T-helper 1 cell (primary cell): ENCODE results near the gene APEX1.
A peak's percentile ranks its signal among the peaks of the same experiment; 100 is the strongest.
"Not testable (repeated sequence)": the region's sequence is repeated elsewhere in the genome, so short reads cannot be mapped to it uniquely, and the experiment has no call there.

ENCODE experiments used
- DNase-seq, 5 donors: peaks; one replicate each; pipeline ENCODE4 v3.0.0-alpha.2; 2012 to 2020

Gene APEX1

DNA sequence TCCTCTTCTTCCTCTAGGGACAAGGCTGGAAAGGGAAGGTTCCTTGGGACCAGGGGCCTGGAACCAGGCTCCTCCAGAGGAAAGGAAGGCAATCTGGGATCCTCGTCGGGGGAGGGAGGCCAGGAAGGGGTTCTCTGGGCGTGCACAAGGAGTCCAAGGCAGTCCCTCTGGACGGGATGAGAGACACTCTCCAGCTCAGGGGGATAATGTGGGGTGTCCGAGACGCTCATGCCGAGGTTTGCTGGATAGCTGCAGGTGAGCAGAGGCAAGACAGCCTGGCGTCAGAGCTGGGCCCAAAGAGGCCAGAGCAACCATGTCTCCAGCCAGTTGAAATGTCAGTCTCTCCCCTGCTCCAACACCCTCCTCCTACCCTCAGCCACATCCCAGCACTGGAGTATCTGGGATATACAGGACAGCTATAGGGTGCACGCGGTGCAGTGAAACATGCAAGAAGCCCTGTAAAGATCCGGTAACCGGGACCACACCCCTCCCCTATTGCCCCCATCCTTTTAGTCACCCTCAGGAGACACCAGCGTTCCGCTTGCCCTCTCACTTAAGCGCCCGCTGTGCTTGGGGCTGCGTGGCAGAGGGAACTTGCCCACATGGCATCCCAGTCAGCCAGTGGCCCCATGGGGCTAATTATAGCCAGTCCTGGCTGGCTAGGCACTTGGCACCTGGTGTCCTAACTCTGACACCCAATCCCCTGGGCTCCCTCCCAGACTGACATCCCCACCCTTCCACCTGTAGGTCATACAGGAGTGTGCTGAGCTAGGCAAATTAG, 19.3 kb upstream of the APEX1 start, which contains the start of gene KLHL33:
TSS of gene KLHL33 (minus strand) at position 585 of the 781 bp plus-strand sequence. CDS start at position 230, 355 bp downstream.
- DNase-seq, result no peak

DNA sequence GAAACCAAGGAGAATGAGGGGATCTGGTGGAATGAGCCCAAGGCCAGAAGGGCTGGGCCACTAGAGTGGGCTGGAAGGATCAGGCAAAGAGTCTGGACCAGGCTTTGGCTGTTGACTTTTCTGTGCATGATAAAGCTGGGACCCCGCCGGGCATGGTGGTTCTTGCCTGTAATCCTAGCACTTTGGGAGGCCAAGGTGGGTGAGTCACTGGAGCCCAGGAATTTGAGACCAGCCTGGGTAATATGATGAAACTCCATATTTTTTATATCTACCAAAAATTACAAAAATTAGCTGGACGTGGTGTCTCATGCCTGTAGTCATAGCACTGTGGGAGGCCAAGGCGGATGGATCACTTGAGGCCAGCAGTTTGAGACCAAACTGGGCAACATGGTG, 18.7 kb upstream of the APEX1 start:
- no peak for DNase-seq

DNA sequence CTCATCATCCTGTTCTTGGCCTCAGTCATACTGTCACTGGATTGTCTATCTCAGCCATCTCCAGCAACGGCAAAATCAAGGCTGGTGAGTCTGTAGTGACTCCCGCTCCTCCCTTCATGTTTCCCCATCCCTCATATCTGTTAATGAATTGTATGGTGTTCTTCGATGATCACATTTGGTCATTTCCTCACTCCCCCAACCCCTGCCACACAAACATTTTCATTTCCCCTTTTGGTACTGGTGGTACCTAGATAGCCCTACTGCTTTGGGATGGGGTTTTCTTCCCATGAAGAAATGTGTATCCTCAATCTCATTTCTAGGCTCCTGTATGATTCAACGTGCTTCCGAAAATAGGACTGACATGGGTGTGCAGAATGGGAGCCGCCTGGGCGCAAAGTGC, 16.4 kb upstream of the APEX1 start:
- no peak for DNase-seq

DNA sequence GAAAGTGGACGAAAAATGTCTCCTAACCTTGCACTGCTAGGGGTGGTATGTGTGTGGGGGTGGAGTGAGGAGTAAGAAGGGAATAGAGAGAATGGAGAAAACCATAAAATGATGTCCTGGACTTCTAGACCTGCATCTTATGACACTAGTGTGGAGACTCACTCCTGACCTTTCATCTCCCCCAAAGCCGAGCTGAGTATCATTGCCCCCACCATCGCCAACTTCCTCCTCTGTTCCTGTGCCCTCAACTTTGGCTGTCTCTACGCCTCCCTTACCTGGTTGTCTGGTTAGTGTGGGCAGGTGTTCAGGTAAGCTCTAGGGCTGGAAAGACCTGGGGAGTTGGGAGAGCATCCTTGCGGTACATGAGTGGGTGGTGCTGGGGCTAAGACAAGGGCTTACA, 14.6 kb upstream of the APEX1 start:
- no peak for DNase-seq

DNA sequence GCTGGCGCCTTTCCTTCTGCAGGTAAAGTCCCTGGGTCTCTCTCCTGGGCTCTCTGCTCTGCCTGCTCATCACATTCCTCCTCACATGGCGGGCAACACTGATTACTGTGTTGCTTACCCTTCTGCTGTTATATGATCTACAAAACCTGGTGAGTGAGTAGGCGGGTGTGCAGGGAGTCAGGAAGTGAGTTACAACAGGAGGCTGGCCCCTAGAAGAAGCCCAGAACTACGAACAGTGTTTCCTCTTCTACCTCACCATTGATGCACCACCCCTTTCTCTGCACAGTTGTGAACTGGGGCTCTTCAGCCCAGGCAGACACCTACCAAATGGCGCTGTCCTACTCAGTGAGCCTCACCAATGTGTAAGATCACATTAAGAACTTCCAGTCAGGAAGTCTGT, 14.1 kb upstream of the APEX1 start:
- peak in 1 of 5 donors; percentile 60 for DNase-seq

DNA sequence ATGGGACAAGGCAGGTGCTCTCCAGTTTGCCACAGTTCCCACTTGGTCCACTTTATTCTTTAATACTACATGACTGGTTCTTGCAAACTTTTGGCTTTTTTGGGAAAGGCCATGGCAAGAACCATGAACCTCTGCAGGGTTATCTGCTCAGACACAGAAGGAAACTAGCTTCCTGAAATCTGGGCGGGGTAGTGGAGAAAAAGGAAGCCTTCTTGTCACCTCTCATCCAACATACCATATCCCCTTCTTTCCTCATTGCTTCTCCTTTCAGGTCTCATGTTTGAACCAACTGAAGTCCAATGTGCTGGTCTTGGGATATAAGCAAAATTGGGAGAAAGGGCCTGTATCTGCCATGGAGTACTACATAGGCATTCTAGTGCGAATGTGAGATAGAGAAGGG, 13.6 kb upstream of the APEX1 start:
- DNase-seq, result no peak

DNA sequence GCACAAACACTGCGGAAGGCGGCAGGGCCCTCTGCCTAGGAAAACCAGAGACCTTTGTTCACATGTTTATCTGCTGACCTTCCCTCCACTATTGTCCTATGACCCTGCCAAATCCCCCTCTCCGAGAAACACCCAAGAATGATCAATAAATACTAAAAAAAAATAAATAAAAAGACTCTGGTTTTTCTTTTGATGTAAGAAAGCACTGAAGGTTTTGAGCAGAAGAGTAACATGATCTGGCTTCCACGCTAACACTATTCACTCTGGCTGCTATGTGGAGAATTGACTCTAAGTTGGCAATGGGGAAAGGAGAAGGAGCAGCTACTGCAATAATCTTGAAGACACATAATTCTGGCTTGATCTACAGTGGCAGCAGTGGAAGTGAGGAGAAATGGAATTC, 11.4 kb upstream of the APEX1 start:
- DNase-seq, result not testable (repeated sequence)

DNA sequence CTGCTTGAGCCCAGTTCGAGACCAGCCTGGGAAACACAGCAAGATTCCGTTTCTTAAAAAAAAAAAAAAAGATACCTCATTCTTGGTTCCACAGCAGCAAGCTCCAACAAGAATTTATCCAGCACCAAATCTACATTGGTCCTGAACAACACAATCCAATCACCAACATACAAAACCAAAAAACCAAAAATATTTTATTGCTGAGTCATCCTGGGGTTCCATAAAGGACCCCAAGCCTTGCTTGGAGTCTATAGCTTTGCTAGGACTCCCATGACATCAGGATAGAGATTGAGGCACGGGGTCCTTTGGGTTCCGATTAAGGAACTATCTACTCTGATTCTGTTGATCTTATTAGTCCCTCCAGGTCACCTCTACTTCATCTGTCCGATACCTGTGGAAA, 8.1 kb upstream of the APEX1 start:
- no peak for DNase-seq

DNA sequence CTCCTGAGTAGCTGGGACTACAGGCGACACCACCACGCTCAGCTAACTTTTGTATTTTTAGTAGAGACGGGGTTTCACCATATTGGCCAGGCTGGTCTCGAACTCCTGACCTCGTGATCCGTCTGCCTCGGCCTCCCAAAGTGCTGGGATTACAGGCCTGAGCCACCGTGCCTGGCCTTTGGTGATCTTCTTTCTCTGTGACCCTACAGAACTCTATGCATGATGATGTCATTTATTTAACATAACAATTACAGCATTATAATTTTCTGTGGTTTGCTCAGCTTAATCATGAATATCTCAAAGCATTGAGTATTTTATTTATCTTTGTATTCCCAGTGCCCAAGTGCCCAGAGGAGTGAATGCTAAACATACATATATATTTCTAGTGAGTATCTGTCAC, 2.2 kb upstream of the APEX1 start:
- DNase-seq, result not testable (repeated sequence)

DNA sequence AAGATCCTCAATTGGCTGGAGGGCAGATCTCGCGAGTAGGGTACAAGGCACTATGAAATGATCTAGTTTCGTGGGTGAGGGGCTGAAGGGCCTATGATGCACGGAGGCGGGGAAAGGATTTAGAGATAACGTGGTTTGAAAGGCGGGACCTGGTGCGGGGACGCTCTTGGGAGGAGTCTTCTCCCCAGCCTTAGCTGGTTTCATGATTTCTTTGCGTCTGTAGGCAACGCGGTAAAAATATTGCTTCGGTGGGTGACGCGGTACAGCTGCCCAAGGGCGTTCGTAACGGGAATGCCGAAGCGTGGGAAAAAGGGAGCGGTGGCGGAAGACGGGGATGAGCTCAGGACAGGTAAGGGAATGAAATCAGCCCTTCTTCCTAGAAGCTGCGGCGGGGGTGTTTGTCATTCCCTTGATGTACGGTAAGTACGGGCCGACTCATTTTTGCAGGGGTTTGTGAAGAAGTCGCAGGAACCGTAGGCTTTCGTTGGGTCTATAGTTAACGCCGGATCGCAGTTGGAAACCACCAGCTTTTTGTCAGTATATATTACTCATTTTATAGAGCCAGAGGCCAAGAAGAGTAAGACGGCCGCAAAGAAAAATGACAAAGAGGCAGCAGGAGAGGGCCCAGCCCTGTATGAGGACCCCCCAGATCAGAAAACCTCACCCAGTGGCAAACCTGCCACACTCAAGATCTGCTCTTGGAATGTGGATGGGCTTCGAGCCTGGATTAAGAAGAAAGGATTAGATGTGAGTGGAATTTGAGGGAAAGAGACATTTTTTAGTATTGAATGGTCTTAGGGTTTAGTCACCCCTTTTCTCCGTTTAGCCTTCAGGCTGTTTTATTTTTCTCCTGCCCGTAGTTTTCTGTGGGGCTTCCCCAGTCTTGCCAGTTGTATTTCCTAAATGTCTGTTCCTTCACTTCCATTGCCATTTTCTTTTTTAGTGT, 602 bp downstream of the APEX1 start:
- DNase-seq, result peak in 4 of 5 donors; percentile 51 to 76 (median 68)

DNA sequence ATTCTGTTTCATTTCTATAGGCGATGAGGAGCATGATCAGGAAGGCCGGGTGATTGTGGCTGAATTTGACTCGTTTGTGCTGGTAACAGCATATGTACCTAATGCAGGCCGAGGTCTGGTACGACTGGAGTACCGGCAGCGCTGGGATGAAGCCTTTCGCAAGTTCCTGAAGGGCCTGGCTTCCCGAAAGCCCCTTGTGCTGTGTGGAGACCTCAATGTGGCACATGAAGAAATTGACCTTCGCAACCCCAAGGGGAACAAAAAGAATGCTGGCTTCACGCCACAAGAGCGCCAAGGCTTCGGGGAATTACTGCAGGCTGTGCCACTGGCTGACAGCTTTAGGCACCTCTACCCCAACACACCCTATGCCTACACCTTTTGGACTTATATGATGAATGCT, 1.9 kb downstream of the APEX1 start:
- no peak for DNase-seq

DNA sequence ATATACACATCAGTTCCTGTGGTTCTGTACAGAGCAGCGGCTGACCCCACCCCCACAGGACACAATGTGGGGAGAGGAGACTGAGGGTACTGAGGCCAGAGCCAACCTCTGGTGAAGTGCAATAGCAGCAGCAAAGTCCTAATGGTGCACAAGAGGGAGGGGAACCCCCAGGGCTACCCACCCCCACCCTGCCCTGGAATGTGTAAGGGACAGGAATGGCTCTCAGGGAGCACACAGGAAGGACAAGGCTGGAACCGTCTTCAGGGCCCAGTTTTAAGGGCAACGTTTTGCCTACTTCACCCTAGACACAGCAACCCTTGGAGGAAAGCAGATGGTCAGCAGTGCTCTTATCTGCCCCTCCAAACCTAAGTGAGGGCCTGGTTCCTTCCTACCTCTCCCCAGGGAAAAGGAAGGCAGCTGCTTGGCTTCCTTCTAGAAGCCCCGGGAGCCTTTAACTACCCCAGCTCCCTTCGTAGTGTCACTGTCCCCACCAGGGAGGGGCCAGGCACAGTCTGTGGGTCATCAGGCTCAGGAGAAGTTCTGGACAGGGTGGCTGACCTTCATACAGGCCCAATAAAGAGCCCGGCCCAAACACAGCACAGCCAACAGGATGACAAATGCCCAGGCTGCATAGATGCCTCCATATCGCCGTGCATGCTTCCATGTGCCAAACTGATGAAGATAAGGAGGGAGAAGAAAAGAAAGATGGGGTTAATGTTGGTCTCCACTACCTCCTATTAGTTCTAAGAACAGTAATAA, 3.2 kb downstream of the APEX1 start:
- DNase-seq, result no peak

DNA sequence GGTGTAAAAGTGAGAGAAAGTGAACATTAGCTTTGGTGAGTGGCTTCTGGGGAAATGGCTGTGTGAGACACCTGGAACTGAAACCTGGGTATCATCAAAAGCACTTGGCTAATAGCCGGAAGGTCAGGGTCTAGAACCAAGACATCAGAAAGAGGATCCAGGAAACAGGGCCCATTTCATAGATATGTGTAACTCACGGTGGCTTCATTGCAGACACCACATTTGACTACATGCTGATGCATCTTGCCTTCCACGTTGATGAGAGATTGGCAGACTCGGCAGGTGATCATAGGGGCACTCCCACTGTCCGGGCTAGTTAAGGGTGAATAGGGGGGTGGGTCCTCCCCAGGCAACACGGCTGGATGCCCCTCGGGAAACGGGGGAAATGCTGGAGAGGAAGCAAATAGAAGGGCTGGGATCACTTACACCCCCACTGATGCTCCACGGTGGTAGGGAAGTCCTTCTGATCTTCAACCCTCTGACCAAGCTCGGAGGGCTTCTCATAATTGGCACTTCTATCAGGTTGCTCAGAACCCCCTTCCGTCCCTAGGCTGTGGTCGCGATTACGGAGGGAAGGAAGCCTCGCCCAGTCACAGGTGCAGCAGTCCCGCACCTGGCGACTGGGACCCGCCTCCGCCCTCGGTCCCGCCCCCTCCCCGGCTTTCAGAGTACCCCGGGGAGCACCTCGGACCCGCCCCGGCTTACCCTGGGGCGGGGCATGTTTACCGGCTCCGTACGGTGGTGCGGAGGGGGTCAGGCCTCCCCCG, 5.6 kb downstream of the APEX1 start:
- peak; percentile 52 to 70 (median 55) for DNase-seq

DNA sequence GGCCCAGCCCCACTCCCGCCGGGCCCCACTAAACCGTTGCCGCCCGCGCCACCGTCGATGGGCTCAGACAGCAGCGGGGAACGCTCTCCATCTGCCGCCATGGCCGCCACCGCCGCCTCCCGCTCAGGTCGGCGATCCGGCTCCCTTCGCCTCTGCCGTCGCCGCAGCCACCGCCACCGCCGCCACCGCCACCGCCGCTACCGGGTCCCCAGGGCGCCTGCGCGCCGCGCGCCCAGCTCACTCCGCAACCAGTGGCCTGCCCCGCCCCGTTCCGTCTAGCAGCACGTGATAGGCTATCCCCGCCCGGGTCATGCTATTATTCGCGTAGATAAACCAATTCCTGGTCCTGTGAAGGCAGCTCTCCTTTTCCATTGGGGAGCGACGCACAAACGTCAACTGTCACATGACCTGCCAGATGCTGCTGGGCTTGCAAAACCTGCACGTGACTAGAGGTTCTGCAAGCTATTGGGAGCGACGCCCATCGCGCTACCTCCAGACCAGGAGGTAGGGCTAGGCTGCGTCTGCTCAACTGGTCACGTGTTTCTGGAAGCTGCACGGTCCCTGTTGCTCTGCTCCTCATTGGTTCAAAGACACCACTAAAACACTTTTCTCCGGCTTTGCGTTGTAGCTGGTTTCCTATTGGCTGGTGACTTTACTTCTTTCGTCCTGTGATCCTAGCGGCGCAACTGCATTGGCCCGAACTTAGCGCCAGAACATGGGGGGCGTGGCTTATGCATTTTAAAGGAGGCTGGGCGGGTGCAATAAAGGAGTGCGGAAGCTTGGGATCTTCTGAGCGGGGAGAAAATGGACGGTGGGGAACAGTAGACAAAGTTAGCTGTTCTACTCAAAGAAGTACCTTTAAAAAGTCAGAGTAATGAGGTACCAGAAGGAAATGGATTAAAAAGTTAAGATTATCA, 6.5 kb downstream of the APEX1 start, which contains the start of gene PIP4P1:
TSS of gene PIP4P1 (minus strand) at position 210 of the 917 bp plus-strand sequence. CDS start at position 101, 109 bp downstream.
- DNase-seq, result peak; percentile 98 to 100 (median 99)

DNA sequence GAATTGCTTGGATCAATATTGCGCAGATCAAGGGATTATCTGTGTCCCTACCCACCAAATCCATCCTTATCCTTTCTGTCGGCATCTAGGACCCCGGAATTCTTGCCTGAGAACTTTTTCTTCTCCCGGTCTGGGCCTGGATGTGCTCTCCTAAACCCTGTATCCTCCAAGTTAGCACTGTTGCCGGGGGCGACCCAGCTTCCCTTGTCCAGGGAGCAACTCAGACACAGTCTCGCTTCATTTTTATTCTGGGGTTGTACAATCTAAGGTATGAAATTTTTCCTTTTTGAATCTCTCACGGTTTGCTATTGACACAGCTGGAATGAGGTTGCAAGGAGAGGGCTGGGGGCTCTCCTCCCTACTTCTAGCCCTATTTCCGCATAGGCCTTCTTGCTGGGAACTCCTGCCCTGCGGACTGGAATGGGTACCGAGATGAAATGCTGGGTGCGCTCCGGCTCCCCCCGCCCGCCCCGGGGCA, 13.8 kb downstream of the APEX1 start:
- DNase-seq, result no peak

DNA sequence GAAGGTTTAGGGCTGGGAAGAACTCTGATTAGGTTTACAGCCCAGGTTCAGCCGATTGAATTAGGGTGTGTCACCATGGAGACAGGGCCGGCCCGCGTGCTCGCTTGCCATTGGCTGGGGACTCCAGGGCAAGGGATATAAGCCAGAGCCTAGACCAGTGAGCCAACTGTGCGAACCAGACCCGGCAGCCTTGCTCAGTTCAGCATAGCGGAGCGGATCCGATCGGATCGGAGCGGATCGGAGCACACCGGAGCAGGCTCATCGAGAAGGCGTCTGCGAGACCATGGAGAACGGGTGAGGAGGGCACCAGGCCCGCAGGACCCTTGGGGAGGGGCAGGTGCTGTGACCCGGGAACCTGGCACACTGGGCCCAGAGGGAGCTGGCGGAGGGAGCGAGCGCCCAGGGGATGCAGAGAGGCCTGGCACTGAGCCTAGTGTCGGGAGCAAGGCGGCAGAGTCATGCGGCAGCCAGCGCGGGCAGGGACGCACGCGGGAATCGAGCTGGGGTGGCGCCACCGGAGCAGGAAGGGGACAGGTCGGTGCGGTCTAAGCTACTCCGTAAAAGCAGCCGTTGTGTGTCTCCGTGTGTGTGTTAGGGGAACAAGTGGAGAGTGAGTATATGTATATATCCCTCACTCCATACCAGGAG, 14.3 kb downstream of the APEX1 start, which contains the start of gene PNP:
TSS of gene PNP (plus strand) at position 165 of the 648 bp plus-strand sequence. CDS start at position 284, 119 bp downstream.
- DNase-seq, result peak; percentile 67 to 90 (median 81)

DNA sequence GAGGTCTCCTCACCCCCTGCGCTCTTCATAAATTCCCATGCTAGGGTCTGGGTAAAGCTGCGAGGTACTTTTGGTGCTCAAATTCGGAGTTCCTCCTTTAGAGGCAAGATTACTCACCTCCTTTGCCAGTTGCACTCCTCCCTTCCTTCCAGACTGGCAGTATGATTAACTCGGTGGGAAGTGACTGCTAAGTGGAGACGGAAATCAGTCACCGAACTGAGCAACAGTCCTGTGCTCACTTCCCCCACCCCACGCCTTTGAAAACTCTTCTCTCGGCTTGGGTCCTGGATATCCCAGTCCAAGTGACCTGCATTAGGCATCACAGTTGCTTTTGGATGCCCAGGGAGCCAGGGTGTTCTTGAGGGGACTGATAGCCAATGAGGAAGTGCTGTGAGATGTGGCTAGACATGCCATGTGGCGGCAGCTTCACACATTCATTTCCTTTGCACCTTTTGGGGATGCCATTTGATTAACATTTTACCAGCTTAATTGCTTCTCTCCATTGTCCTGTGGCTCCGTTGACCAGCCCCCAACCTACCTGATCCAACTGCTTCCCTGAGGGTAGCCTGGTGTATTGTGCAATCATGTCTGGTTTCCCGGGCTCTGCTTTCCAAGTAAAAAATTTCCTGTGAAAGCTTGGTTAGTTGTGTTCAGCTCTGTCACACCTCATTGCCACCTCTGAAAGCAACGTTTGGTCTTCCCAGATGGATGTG, 15.0 kb downstream of the APEX1 start:
- peak in 4 of 5 donors; percentile 17 to 73 (median 27) for DNase-seq

DNA sequence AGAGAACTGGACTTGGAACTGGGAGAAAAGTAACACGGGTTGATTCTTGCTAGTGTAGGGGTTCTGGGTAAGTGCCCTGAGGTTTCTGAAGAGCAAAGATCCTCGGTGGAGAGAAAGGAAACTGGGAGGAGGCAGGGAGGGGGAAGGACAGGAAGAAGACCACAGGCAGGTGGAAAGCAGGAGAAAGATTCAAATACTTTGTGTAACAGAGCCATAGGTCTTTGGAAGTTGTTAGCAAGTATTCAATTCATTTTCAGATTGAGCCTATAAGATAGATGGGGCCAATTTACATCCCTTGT, 15.5 kb downstream of the APEX1 start:
- DNase-seq, result no peak

DNA sequence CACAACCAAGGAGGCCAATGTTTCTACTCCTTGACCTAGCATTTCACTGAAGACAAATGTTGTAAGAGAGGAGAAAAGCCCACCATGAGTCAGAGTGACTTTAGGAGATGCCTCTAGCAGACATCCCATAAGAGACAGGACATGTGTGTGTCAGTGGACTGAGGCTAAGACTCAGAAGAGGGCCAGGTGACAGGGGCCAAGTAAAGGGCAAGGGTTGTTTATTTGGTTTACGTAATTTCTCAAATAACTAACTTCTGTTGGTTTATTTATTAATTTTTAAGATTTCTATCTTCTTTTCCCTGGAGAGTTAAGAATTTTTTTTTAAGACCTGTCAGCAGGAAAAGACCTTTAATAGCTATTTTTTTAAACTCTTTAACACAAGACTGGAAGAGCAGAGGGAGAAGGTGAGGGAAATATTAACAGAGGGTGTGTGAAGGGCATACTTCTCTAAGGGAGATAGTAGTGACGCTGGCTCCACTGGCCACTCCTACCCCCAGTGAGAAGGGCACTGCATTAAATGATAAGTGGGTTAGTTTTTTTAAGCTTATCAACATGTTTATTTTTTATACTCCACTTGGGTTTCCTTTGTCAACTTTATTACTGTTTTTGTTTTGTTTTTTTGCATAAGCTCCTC, 17.6 kb downstream of the APEX1 start:
- DNase-seq, result no peak
